ENCODE measurements around the gene DBX2. TPM values are rescaled to one million over a fixed set of nuclear protein-coding genes. Genes with fewer than 3 reads are reported as not detected.
"Not testable (repeated sequence)": the region's sequence is repeated elsewhere in the genome, so short reads cannot be mapped to it uniquely, and the experiment has no call there.

The DBX2 gene
- total RNA-seq (2021) (0.13 and 0.37 TPM in 2 replicates), Bru-seq, nascent RNA (percentile 33 among the genes with signal in this experiment), BruChase-seq, experiment 1, labeled RNA remaining after a 2-hour chase (percentile 20 among the genes with signal in this experiment), BruChase-seq, experiment 2, labeled RNA remaining after a 6-hour chase (percentile 17 among the genes with signal in this experiment)
- long read RNA-seq = 0 reads

- intact Hi-C loops (cut with micrococcal nuclease; ENCODE audit: unreplicated experiment) = no loop called here
- ChIA-PET POLR2A (ENCODE audit: low non-redundant PET) (no interaction called here), CTCF (interaction anchor here (0.6 kb wide), 1 partner anchor 68 kb away, joined by 3 read pairs; no protein-coding TSS in a partner anchor)
- H3K27ac ChIP-seq (ENCODE audit: low read depth, low read length, poor library complexity, severe bottlenecking) = no peak within 1 kb of the TSS
- no TSS peak for BruUV-seq (replicated peaks)
- no peaks in the 10 kb centered on the region for H3K9me3 ChIP-seq (ENCODE audit: low read depth, low read length, poor library complexity, severe bottlenecking)
- no peaks in the 10 kb centered on the region for H3K36me3 ChIP-seq (ENCODE audit: insufficient read depth, low read length, poor library complexity, severe bottlenecking)
- DNase-seq (ENCODE audit: low spot score) = peak; percentile 73
- H3K4me3 ChIP-seq (ENCODE audit: low read depth, low read length, poor library complexity, severe bottlenecking) = peak within 1 kb of the TSS; percentile 65
- peaks cover 11% of the 10 kb centered on the region for H3K4me1 ChIP-seq (ENCODE audit: insufficient read depth, low read length, poor library complexity, severe bottlenecking)
- peaks cover 6% of the 10 kb centered on the region for H3K27me3 ChIP-seq (replicated peaks; ENCODE audit: insufficient read depth, low read depth, low read length, poor library complexity)
- TF ChIP-seq EZH2 (IDR thresholded peaks at IDR 0.05; ENCODE audit: borderline replicate concordance, low read depth, low read length, poor library complexity, severe bottlenecking) (no peak), CTCF (conservative IDR thresholded peaks at IDR 0.05; ENCODE audit: low read depth, low read length) (no peak)
These were observed at the start of gene DBX2 for GRCh38 chr12:45050751-45051571. Gene DBX2 (minus strand): TSS chr12:45051099. CDS start chr12:45050927, 172 bp downstream.

GRCh38 chr12:45098766-45099165, 47.9 kb upstream of the DBX2 start:
- TF ChIP-seq CTCF (conservative IDR thresholded peaks at IDR 0.05; ENCODE audit: low read depth, low read length) (no peak), EZH2 (IDR thresholded peaks at IDR 0.05; ENCODE audit: borderline replicate concordance, low read depth, low read length, poor library complexity, severe bottlenecking) (no peak)
- CTCF ChIA-PET = no interaction called here
- H3K4me3 ChIP-seq (ENCODE audit: low read depth, low read length, poor library complexity, severe bottlenecking) = no peak overlapping the region
- no peak for DNase-seq (ENCODE audit: low spot score)
- H3K4me1 ChIP-seq (ENCODE audit: insufficient read depth, low read length, poor library complexity, severe bottlenecking) = peaks cover 1% of the 10 kb centered on the region
- H3K9me3 ChIP-seq (ENCODE audit: low read depth, low read length, poor library complexity, severe bottlenecking) = no peaks in the 10 kb centered on the region
- POLR2A ChIA-PET (ENCODE audit: low non-redundant PET) = no interaction called here
- H3K27ac ChIP-seq (ENCODE audit: low read depth, low read length, poor library complexity, severe bottlenecking) = no peak overlapping the region
- no peaks in the 10 kb centered on the region for H3K36me3 ChIP-seq (ENCODE audit: insufficient read depth, low read length, poor library complexity, severe bottlenecking)
- intact Hi-C loops (cut with micrococcal nuclease; ENCODE audit: unreplicated experiment) = no loop called here
- no TSS peak for BruUV-seq (replicated peaks)
- H3K27me3 ChIP-seq (replicated peaks; ENCODE audit: insufficient read depth, low read depth, low read length, poor library complexity) = peaks cover 63% of the 10 kb centered on the region

- intact Hi-C loops (cut with micrococcal nuclease; ENCODE audit: unreplicated experiment); H3K9me3 ChIP-seq (ENCODE audit: low read depth, low read length, poor library complexity, severe bottlenecking); H3K4me3 ChIP-seq (ENCODE audit: low read depth, low read length, poor library complexity, severe bottlenecking); H3K27ac ChIP-seq (ENCODE audit: low read depth, low read length, poor library complexity, severe bottlenecking); CTCF ChIA-PET; DNase-seq (ENCODE audit: low spot score); POLR2A ChIA-PET (ENCODE audit: low non-redundant PET); BruUV-seq (replicated peaks); H3K36me3 ChIP-seq (ENCODE audit: insufficient read depth, low read length, poor library complexity, severe bottlenecking): not testable (repeated sequence)
- Histone ChIP-seq H3K27me3 (replicated peaks; ENCODE audit: insufficient read depth, low read depth, low read length, poor library complexity) (peaks cover 67% of the 10 kb centered on the region), H3K4me1 (ENCODE audit: insufficient read depth, low read length, poor library complexity, severe bottlenecking) (peaks cover 17% of the 10 kb centered on the region)
These were observed 44.5 kb upstream of the DBX2 start for GRCh38 chr12:45095417-45095816.
